HG02678 (cell line): Measurements from ENCODE around the gene NOTCH3.

ENCODE experiments used
- ATAC-seq: cut with Tn5 transposase; IDR thresholded peaks from one replicate; pipeline ENCODE4 v1.9.1; 2021; ENCODE audit warnings: mild to moderate bottlenecking, moderate library complexity; ENCODE audit not compliant: unreplicated experiment

Gene NOTCH3

GRCh38 chr19:15197942-15198341, 2.9 kb downstream of the NOTCH3 start:
- ATAC-seq: no peak

- no peak for ATAC-seq
Observed at GRCh38 chr19:15197275-15197941, 3.4 kb downstream of the NOTCH3 start.

GRCh38 chr19:15196360-15197005, 4.3 kb downstream of the NOTCH3 start:
- no peak for ATAC-seq

- ATAC-seq: no peak
Observed at GRCh38 chr19:15195371-15196334, 5.1 kb downstream of the NOTCH3 start.

- ATAC-seq: no peak
Observed at GRCh38 chr19:15194938-15195337, 5.9 kb downstream of the NOTCH3 start.

GRCh38 chr19:15191982-15192381, 8.8 kb downstream of the NOTCH3 start:
- no peak for ATAC-seq

- no peak for ATAC-seq
Observed at GRCh38 chr19:15191514-15191913, 9.3 kb downstream of the NOTCH3 start.

GRCh38 chr19:15188851-15189250, 11.9 kb downstream of the NOTCH3 start:
- ATAC-seq: no peak

GRCh38 chr19:15187026-15188007, 13.5 kb downstream of the NOTCH3 start:
- no peak for ATAC-seq

- no peak for ATAC-seq
Observed at GRCh38 chr19:15185188-15185587, 15.6 kb downstream of the NOTCH3 start.

GRCh38 chr19:15184776-15185175, 16.0 kb downstream of the NOTCH3 start:
- no peak for ATAC-seq

GRCh38 chr19:15181394-15181793, 19.4 kb downstream of the NOTCH3 start:
- ATAC-seq: no peak

GRCh38 chr19:15180451-15181390, 20.1 kb downstream of the NOTCH3 start:
- ATAC-seq: no peak

- no peak for ATAC-seq
Observed at GRCh38 chr19:15178629-15179308, 22.0 kb downstream of the NOTCH3 start.

GRCh38 chr19:15177269-15178116, 23.3 kb downstream of the NOTCH3 start:
- peak; percentile 76 for ATAC-seq

GRCh38 chr19:15175609-15176008, 25.2 kb downstream of the NOTCH3 start:
- ATAC-seq: no peak

GRCh38 chr19:15173746-15174404, 26.9 kb downstream of the NOTCH3 start:
- no peak for ATAC-seq
